Measurements from ENCODE around the gene KRT34.

GRCh38 chr17:41429667-41430066, 47.6 kb upstream of the KRT34 start:
- no peak for TF ChIP-seq CTCF (conservative IDR thresholded peaks at IDR 0.05; ENCODE audit: low read length)
- TF ChIP-seq EZH2phosphoT487 (IDR thresholded peaks at IDR 0.05; ENCODE audit: borderline replicate concordance, low read depth, low read length): no peak

Data from OCI-LY7 (cell line).